HEK293 (cell line): ENCODE data around the gene FNDC11.

ENCODE experiments used
- CTCF ChIA-PET: fragments of 350-600 bp; formaldehyde crosslinking; extraction: SDS; loops from one replicate; lab custom pipeline; 2021; ENCODE audit warnings: antibody characterized with exemption; lab: Yijun Ruan, JAX
- POLR2A ChIA-PET: fragments of 300-600 bp; formaldehyde crosslinking; extraction: SDS; loops from one replicate; lab custom pipeline; 2020; ENCODE audit warnings: antibody characterized with exemption, inconsistent platforms; lab: Yijun Ruan, JAX
- H3K27ac ChIP-seq: fragments of 200-500 bp; sonication (Bioruptor generic); 2 replicates; pipeline ENCODE4 v1.5.1; 2014; ENCODE audit warnings: low read depth, low read length, control low read depth, inconsistent platforms; ENCODE audit errors: extremely low read depth
- H3K36me3 ChIP-seq, 2 experiments: fragments of 200-500 bp in 1 of 2; sonication (Bioruptor generic) in 1 of 2; 1 replicate in 1 of 2; 2 replicates in 1 of 2; pipeline ENCODE4 v1.5.1; 2014 to 2017; ENCODE audit warnings: inconsistent platforms in 2 of 2, low read length in 2 of 2; ENCODE audit not compliant: control insufficient read depth in 2 of 2, insufficient read depth in 1 of 2
- H3K4me1 ChIP-seq: fragments of 200-500 bp; sonication (Bioruptor generic); 2 replicates; pipeline ENCODE4 v1.5.1; 2014; ENCODE audit warnings: mild to moderate bottlenecking, low read length, inconsistent platforms; ENCODE audit not compliant: control insufficient read depth, insufficient read depth
- H3K4me3 ChIP-seq: 2 replicates; pipeline ENCODE4 v1.5.1; 2011; ENCODE audit warnings: low read depth, mild to moderate bottlenecking, control low read depth, low read length, moderate library complexity
- H3K9me3 ChIP-seq: fragments of 200-500 bp; sonication (Bioruptor generic); 2 replicates; pipeline ENCODE4 v1.5.1; 2014; ENCODE audit warnings: low read depth, low read length, inconsistent platforms; ENCODE audit not compliant: control insufficient read depth, insufficient read depth
- BCL11A ChIP-seq: fragments of 450-650 bp; formaldehyde crosslinking; IDR thresholded peaks from 2 replicates; pipeline ENCODE4 v1.5.1; 2016; ENCODE audit warnings: low read depth, missing biosample characterization, missing genetic modification characterization
- PATZ1 ChIP-seq: fragments of 450-650 bp; formaldehyde crosslinking; IDR thresholded peaks from 2 replicates; pipeline ENCODE4 v1.5.1; 2016; ENCODE audit warnings: missing biosample characterization, missing genetic modification characterization
- PRDM2 ChIP-seq: fragments of 450-650 bp; formaldehyde crosslinking; IDR thresholded peaks from 2 replicates; pipeline ENCODE4 v1.5.1; 2016; ENCODE audit warnings: missing biosample characterization, missing genetic modification characterization, borderline replicate concordance
- PRDM6 ChIP-seq: fragments of 450-650 bp; formaldehyde crosslinking; IDR thresholded peaks from 2 replicates; pipeline ENCODE4 v1.5.1; 2017; ENCODE audit warnings: missing biosample characterization, missing genetic modification characterization
- ZBTB7A ChIP-seq: fragments of 450-650 bp; formaldehyde crosslinking; IDR thresholded peaks from 2 replicates; pipeline ENCODE4 v1.5.1; 2016; ENCODE audit warnings: low read depth, missing biosample characterization, missing genetic modification characterization
- ZEB2 ChIP-seq: fragments of 450-650 bp; formaldehyde crosslinking; IDR thresholded peaks from 2 replicates; pipeline ENCODE4 v1.5.1; 2016; ENCODE audit warnings: missing biosample characterization, missing genetic modification characterization
- ZFHX2 ChIP-seq: fragments of 450-650 bp; formaldehyde crosslinking; conservative IDR thresholded peaks from 2 replicates; pipeline ENCODE4 v1.5.1; 2016; ENCODE audit warnings: missing biosample characterization, missing genetic modification characterization
- ZFP3 ChIP-seq: fragments of 450-650 bp; formaldehyde crosslinking; IDR thresholded peaks from 2 replicates; pipeline ENCODE4 v1.5.1; 2016; ENCODE audit warnings: low read depth, missing biosample characterization, missing genetic modification characterization
- ZFP41 ChIP-seq: fragments of 450-650 bp; formaldehyde crosslinking; IDR thresholded peaks from 2 replicates; pipeline ENCODE4 v1.5.1; 2016; ENCODE audit warnings: missing biosample characterization, missing genetic modification characterization, borderline replicate concordance
- ZFP69B ChIP-seq: fragments of 450-650 bp; formaldehyde crosslinking; IDR thresholded peaks from 2 replicates; pipeline ENCODE4 v1.5.1; 2016; ENCODE audit warnings: missing biosample characterization, missing genetic modification characterization
- ZNF221 ChIP-seq: fragments of 450-650 bp; formaldehyde crosslinking; IDR thresholded peaks from 2 replicates; pipeline ENCODE4 v1.5.1; 2017; ENCODE audit warnings: missing biosample characterization, missing genetic modification characterization, borderline replicate concordance
- ZNF302 ChIP-seq: fragments of 450-650 bp; formaldehyde crosslinking; IDR thresholded peaks from 2 replicates; pipeline ENCODE4 v1.5.1; 2016; ENCODE audit warnings: missing biosample characterization, missing genetic modification characterization, low read depth
- ZNF623 ChIP-seq: fragments of 450-650 bp; formaldehyde crosslinking; IDR thresholded peaks from 2 replicates; pipeline ENCODE4 v1.5.1; 2016; ENCODE audit warnings: missing biosample characterization, missing genetic modification characterization
- ZNF658 ChIP-seq: fragments of 450-650 bp; formaldehyde crosslinking; IDR thresholded peaks from 2 replicates; pipeline ENCODE4; 2016; ENCODE audit warnings: missing biosample characterization, missing genetic modification characterization
- ZNF692 ChIP-seq: fragments of 450-650 bp; formaldehyde crosslinking; IDR thresholded peaks from 2 replicates; pipeline ENCODE4 v1.5.1; 2016; ENCODE audit warnings: missing biosample characterization, missing genetic modification characterization
- ZNF837 ChIP-seq: fragments of 450-650 bp; formaldehyde crosslinking; IDR thresholded peaks from 2 replicates; pipeline ENCODE4 v1.5.1; 2016; ENCODE audit warnings: missing biosample characterization, missing genetic modification characterization
- ZSCAN18 ChIP-seq: fragments of 450-650 bp; formaldehyde crosslinking; IDR thresholded peaks from 2 replicates; pipeline ENCODE4 v1.5.1; 2016; ENCODE audit warnings: missing biosample characterization, missing genetic modification characterization
- ZSCAN4 ChIP-seq: fragments of 450-650 bp; formaldehyde crosslinking; IDR thresholded peaks from 2 replicates; pipeline ENCODE4 v1.5.1; 2017; ENCODE audit warnings: missing biosample characterization, missing genetic modification characterization

Gene FNDC11

GRCh38 chr20:63534427-63534830 lies 19.5 kb upstream of the FNDC11 start (continued):
- no peak for TF ChIP-seq PRDM2 (tag by site-specific recombination)
- TF ChIP-seq, all 188 proteins: peak for 5

GRCh38 chr20:63534831-63535651 lies 18.9 kb upstream of the FNDC11 start:
- no peaks in the 10 kb centered on the region for H3K36me3 ChIP-seq
- ChIA-PET CTCF (interaction anchor here (0.6 kb wide), 1 partner anchor 273 kb away, joined by 3 read pairs; no protein-coding TSS in a partner anchor), POLR2A (interaction anchor here (0.8 to 1.4 kb wide), 2 partner anchors 9 to 11 kb away, joined by 3 read pairs; no protein-coding TSS in a partner anchor)
- H3K4me3 ChIP-seq = no peak overlapping the region
- no peak overlapping the region for H3K27ac ChIP-seq
- no peaks in the 10 kb centered on the region for H3K9me3 ChIP-seq
- no peaks in the 10 kb centered on the region for H3K4me1 ChIP-seq
- no peak for TF ChIP-seq PRDM6 (tag by site-specific recombination)
- TF ChIP-seq ZNF302 (tag by site-specific recombination) = no peak
- no peak for TF ChIP-seq ZFP3 (tag by site-specific recombination)
- no peak for TF ChIP-seq ZNF658
- peak; percentile 85; the same call in 1 of the 2 replicates for TF ChIP-seq ZFP69B
- TF ChIP-seq BCL11A (tag by site-specific recombination) = peak; percentile 63; the same call in 1 of the 2 replicates
- peak; percentile 82 for TF ChIP-seq ZEB2 (tag by site-specific recombination)
- peak; percentile 81 for TF ChIP-seq ZBTB7A
- no peak for TF ChIP-seq ZNF221 (tag by site-specific recombination)
- TF ChIP-seq ZNF623 (tag by site-specific recombination) = no peak
- no peak for TF ChIP-seq ZFP41 (tag by site-specific recombination)
- peak; percentile 34; the same call in 1 of the 2 replicates for TF ChIP-seq ZSCAN4 (tag by site-specific recombination)
- peak; percentile 19; the same call in 1 of the 2 replicates for TF ChIP-seq ZFHX2 (tag by site-specific recombination)
- 0 out of 2 replicates have a peak, but pooled peaks have one; percentile 82 for TF ChIP-seq ZNF837 (tag by site-specific recombination)
- TF ChIP-seq ZNF692 (tag by site-specific recombination) = peak; percentile 59
- peak; percentile 33; the same call in 1 of the 2 replicates for TF ChIP-seq PATZ1 (tag by site-specific recombination)
- TF ChIP-seq ZSCAN18 (tag by site-specific recombination) = no peak
